Dermis lymphatic vessel endothelial cell (primary cell): Measurements from ENCODE around the gene ADAT1. TPM values are rescaled to one million over a fixed set of nuclear protein-coding genes. Genes with fewer than 3 reads are reported as not detected.

ENCODE experiments used
- total RNA-seq: library from RNA; depleted of rRNA; stranded (reverse); fragments of >200 nt; gene quantifications from 2 replicates; pipeline ENCODE4 v1.2.1, GENCODE V29; 2014

The ADAT1 gene, protein sequence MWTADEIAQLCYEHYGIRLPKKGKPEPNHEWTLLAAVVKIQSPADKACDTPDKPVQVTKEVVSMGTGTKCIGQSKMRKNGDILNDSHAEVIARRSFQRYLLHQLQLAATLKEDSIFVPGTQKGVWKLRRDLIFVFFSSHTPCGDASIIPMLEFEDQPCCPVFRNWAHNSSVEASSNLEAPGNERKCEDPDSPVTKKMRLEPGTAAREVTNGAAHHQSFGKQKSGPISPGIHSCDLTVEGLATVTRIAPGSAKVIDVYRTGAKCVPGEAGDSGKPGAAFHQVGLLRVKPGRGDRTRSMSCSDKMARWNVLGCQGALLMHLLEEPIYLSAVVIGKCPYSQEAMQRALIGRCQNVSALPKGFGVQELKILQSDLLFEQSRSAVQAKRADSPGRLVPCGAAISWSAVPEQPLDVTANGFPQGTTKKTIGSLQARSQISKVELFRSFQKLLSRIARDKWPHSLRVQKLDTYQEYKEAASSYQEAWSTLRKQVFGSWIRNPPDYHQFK
- total RNA-seq, result 56.5 and 66.0 TPM in 2 replicates

DNA sequence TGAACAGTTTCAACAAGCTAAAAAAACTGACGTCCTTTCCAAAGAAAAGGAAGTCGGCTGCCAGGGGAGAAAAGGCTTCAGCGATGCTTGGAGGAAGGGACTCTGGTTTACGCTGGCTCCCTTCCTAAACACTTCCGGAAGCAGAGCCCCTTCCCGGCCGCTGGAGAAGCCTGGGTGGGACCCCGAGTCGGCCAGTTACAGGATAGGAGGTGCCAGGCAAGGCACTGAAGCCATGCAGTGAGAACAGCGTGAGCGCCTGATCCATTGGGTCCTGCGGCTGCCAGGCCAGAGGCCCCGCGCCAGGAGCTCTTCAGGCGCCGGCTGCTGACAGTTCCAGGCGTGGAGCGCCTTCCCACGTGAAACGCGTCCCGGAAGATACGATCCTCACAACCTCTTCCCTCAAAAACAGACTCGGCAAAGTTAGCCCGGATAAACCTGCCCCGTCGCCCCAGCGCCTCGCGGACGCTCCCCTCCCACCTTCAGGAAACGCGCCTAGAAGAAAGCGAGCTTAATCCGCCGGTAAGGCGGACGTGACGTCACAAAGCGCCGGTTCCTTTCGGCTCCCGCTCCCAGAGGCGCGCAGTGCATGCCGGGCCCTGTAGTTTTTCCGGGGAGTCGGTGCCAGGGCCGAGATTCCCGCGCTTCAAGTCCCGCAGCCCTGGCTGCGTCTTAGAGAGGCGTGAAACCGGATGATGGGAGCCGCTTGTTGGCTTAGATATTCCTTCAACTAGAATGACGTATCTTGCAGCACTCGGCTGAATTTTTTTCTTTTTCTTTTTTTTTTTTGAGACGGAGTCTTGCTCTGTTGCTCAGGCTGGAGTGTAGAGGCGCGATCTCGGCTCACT is at the start of gene ADAT1:
TSS of gene ADAT1 (minus strand) at position 521 of the 845 bp plus-strand sequence. CDS start 2,482 bp downstream, outside the sequence.

DNA sequence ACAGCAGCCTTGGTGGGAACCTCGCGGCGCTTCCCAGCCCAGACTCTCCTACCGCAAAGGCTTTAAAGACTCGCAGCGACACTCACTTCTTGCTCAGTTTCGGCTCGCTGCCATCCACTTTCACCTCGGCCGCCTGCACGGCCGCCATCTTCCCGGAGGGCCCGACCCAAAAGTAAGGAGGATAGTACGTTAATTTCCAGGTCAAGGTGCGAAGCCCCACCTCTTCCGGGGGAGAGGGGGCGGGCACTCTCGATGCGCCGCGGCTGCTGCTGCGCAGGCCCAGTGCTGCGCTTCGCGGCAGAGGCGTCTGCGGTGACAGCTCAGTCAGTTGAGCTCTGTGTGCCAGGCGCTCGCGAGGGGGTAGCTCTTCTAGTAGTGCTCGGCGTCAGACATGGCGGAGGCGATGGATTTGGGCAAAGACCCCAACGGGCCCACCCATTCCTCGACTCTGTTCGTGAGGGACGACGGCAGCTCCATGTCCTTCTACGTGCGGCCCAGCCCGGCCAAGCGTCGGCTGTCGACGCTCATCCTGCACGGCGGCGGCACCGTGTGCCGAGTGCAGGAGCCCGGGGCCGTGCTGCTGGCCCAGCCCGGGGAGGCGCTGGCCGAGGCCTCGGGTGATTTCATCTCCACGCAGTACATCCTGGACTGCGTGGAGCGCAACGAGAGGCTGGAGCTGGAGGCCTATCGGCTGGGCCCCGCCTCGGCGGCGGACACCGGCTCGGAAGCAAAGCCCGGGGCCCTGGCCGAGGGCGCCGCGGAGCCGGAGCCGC is 24.6 kb upstream of the ADAT1 start, which contains the start of the genes KARS1 and TERF2IP:
TSS of gene KARS1 (minus strand) at position 174 of the 773 bp plus-strand sequence. CDS start at position 148, 26 bp downstream.
TSS of gene TERF2IP (plus strand) at position 282 of the 773 bp plus-strand sequence. CDS start at position 392, 110 bp downstream.

DNA sequence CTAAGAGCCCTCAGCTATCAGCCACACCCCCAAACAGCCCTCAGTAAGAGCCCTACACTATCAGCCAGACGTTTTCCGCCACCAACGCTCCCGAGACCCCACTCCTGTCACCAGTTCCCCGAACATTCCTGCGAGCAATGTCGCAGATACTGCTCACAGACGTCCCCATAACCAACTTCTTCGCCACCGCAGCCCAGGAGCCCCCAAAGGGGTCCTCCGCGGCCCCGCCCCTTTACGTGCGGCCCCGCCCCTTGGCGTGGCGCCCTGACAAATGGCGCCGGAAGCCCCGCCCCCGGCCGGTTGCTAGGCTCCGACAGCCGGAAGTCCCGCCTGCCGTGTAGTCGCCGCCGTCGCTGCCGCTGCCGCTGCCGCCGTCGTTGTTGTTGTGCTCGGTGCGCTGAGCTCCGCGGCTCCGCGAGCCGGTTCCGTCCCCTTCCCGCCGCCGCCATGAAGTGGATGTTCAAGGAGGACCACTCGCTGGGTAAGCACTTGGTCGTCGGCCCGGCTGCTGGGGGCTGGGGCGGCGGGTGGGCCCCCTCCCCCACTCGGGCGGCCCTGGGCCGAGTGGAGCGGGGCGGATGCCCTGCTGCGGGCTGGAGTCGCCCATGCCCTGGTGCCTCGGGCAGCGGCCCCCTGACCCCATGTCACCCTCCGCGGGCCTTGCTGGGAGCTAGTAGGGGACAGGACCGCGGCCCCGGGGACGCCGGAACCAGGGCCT is 56.9 kb downstream of the ADAT1 start, which contains the start of gene GABARAPL2:
TSS of gene GABARAPL2 (plus strand) at position 340 of the 718 bp plus-strand sequence. CDS start at position 448, 108 bp downstream.

DNA sequence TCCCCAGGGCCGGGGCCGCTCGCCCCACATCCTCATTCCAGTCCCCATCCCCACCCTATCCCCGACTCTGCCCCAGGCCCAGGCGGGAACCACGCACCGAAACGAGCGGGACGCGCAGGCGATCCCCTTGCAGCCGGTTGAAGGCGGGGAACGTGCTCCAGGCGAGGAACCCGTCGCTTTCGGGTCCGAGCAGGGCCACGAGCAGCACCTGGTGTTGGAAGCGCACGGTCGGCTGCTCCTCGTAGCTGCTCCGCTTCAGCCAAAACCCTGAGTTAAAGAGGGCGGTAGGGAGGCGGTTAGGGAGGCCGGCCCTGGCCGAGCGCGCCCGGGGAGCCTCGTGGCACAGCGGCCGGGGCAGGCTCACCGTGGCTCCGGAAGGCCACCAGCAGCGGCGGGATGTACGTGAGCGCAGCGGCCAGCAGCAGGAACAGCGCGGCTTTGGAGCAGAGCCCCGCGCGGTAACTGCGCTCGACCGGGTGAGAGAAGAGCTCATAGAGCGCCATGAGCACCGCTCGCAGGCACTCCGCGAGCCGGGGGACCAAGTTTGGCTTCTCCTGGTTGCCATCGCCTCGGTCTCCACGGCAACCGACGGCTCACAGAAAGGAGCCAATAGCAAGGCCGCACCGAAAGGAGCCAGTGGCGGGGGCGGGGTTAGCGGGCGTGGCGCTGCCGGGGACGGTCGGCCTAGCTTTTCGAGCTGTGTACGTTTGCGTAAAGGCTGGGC is 67.2 kb downstream of the ADAT1 start, which contains the start of gene TMEM231:
TSS of gene TMEM231 (minus strand) at position 546 of the 724 bp plus-strand sequence. CDS start at position 503, 43 bp downstream.

Other genes starting within 250 kb of the ADAT1 start
- gene CFDP1, start 189.8 kb downstream of the ADAT1 start, total RNA-seq, result 41.1 and 51.1 TPM in 2 replicates
- gene TMEM170A, start 158.6 kb downstream of the ADAT1 start, total RNA-seq, result 45.2 and 45.4 TPM in 2 replicates
- gene CHST6, start 127.8 kb downstream of the ADAT1 start, total RNA-seq, result 0.34 and 0.43 TPM in 2 replicates
- under 0.01 and 0.09 TPM in 2 replicates for gene CHST5, start 87.2 kb downstream of the ADAT1 start, total RNA-seq
- 6.4 and 6.6 TPM in 2 replicates for gene TMEM231, start 67.0 kb downstream of the ADAT1 start, total RNA-seq
- 80.6 and 108 TPM in 2 replicates for gene GABARAPL2, start 56.9 kb downstream of the ADAT1 start, total RNA-seq
- 125 and 159 TPM in 2 replicates for gene KARS1, start 24.4 kb upstream of the ADAT1 start, total RNA-seq
- gene TERF2IP, start 24.5 kb upstream of the ADAT1 start, total RNA-seq, result 36.0 and 38.5 TPM in 2 replicates
- gene CPHXL2, start 53.7 kb upstream of the ADAT1 start, total RNA-seq, result not detected in 2 replicates
- not detected in 2 replicates for gene DUXB, start 78.2 kb upstream of the ADAT1 start, total RNA-seq
- not detected in 2 replicates for gene CPHXL, start 103.2 kb upstream of the ADAT1 start, total RNA-seq